GM12878 (cell line): ENCODE data around the gene ASXL2. TPM values are rescaled to one million over a fixed set of nuclear protein-coding genes. Genes with fewer than 3 reads are reported as not detected.

Source experiments
- ATAC-seq: fragments of 200-7000 bp; cut with Tn5 transposase; 3 replicates; pipeline ENCODE4 v1.9.1; 2020; ENCODE audit warnings: mild to moderate bottlenecking, moderate library complexity
- BruUV-seq: library from RNA; stranded (reverse); fragments of 400-500 nt; replicated peaks from 2 replicates; lab custom pipeline; 2021; lab: Mats Ljungman, UMichigan
- CTCF ChIA-PET: fragments of 300-600 bp; sonication (Branson Sonifier 250); formaldehyde crosslinking; extraction: SDS; loops from one replicate; lab custom pipeline; 2021; ENCODE audit warnings: inconsistent platforms; lab: Yijun Ruan, JAX
- POLR2A ChIA-PET: fragments of 350-600 bp; formaldehyde crosslinking; extraction: SDS; loops from one replicate; lab custom pipeline; 2021; ENCODE audit warnings: inconsistent platforms; lab: Charles Lee
- RAD21 ChIA-PET: fragments of 300-600 bp; sonication (Branson Sonifier 250); formaldehyde crosslinking; loops from one replicate; lab custom pipeline; 2023; ENCODE audit warnings: antibody characterized with exemption; ENCODE audit not compliant: unreplicated experiment; lab: Charles Lee
- SMC1A ChIA-PET: fragments of 300-600 bp; sonication (Branson Sonifier 250); formaldehyde crosslinking; loops from one replicate; lab custom pipeline; 2023; ENCODE audit not compliant: unreplicated experiment, uncharacterized antibody; lab: Charles Lee
- DNase-seq: peaks from one replicate; pipeline ENCODE4 v3.0.0-alpha.2; 2011; ENCODE audit warnings: low read depth, low spot score
- FAIRE-seq: peaks from 3 replicates; lab custom pipeline; 2011; peaks lifted over from hg19 to GRCh38; lab: Jason Lieb, UNC
- H2AFZ ChIP-seq: 2 replicates; pipeline ENCODE4 v1.6.0; 2011; ENCODE audit warnings: low read depth, low read length, control low read depth; ENCODE audit not compliant: control insufficient read depth
- H3K27ac ChIP-seq: 2 replicates; pipeline ENCODE4 v1.5.1; 2011; ENCODE audit warnings: control low read depth; ENCODE audit not compliant: control insufficient read depth, insufficient read depth
- H3K27me3 ChIP-seq, 2 experiments: replicated peaks in 1 of 2; 2 replicates each; pipeline versions ENCODE4 v1.6.0 to v1.6.1; 2011; ENCODE audit warnings: low read length in 1 of 2; ENCODE audit not compliant: control insufficient read depth in 2 of 2, insufficient read depth in 2 of 2
- H3K36me3 ChIP-seq, 2 experiments: 2 replicates each; pipeline ENCODE4 v1.5.1; 2011; ENCODE audit warnings: low read length in 1 of 2; ENCODE audit not compliant: control insufficient read depth in 2 of 2, insufficient read depth in 2 of 2
- H3K4me1 ChIP-seq: 2 replicates; pipeline ENCODE4 v1.6.1; 2011; ENCODE audit warnings: mild to moderate bottlenecking, low read length, moderate library complexity, mixed read lengths; ENCODE audit not compliant: control insufficient read depth, insufficient read depth
- H3K4me2 ChIP-seq: 2 replicates; pipeline ENCODE4 v1.6.0; 2011; ENCODE audit warnings: control low read depth; ENCODE audit not compliant: control insufficient read depth, insufficient read depth
- H3K4me3 ChIP-seq: fragments of 200-600 bp; sonication (generic); 2 replicates; pipeline ENCODE4 v1.5.1; 2016
- H3K79me2 ChIP-seq: 2 replicates; pipeline ENCODE4 v1.6.0; 2011; ENCODE audit warnings: low read length; ENCODE audit not compliant: control insufficient read depth, insufficient read depth
- H3K9ac ChIP-seq: 2 replicates; pipeline ENCODE4 v1.8.0; 2011; ENCODE audit warnings: low read length, control low read depth, mixed read lengths; ENCODE audit not compliant: control insufficient read depth, insufficient read depth
- H3K9me3 ChIP-seq: replicated peaks from 3 replicates; pipeline ENCODE4 v1.5.1; 2011; ENCODE audit warnings: mild to moderate bottlenecking, low read length; ENCODE audit not compliant: control insufficient read depth, insufficient read depth
- H4K20me1 ChIP-seq: 2 replicates; pipeline ENCODE4 v1.6.0; 2011; ENCODE audit not compliant: control insufficient read depth, insufficient read depth
- CHD1 ChIP-seq: IDR thresholded peaks from 2 replicates; pipeline ENCODE4 v1.6.1; 2012; ENCODE audit warnings: low read depth, low read length, improper control_type of control experiment
- CHD2 ChIP-seq: IDR thresholded peaks from 2 replicates; pipeline ENCODE4 v1.6.1; 2011; ENCODE audit warnings: low read depth, low read length, improper control_type of control experiment, borderline replicate concordance
- CHD4 ChIP-seq: fragments of 200-600 bp; sonication (generic); IDR thresholded peaks from 2 replicates; pipeline ENCODE4 v1.6.1; 2016; ENCODE audit warnings: mild to moderate bottlenecking
- DPF2 ChIP-seq: fragments of 450-650 bp; IDR thresholded peaks from 2 replicates; pipeline ENCODE4 v1.6.1; 2017; ENCODE audit warnings: mild to moderate bottlenecking
- ESRRA ChIP-seq: IDR thresholded peaks from 2 replicates; pipeline ENCODE4 v1.6.1; 2012; ENCODE audit warnings: mild to moderate bottlenecking, low read length, improper control_type of control experiment
- GATAD2B ChIP-seq: fragments of 450-650 bp; conservative IDR thresholded peaks from 2 replicates; pipeline ENCODE4 v1.6.1; 2017; ENCODE audit warnings: low read depth, mild to moderate bottlenecking, moderate library complexity
- JUNB ChIP-seq: IDR thresholded peaks from 2 replicates; pipeline ENCODE4 v1.6.1; 2016; ENCODE audit warnings: antibody characterized with exemption, mild to moderate bottlenecking
- NFIC ChIP-seq: IDR thresholded peaks from 2 replicates; pipeline ENCODE4 v1.6.1; 2012; ENCODE audit warnings: low read depth, mild to moderate bottlenecking, inconsistent platforms, low read length, moderate library complexity
- NKRF ChIP-seq: fragments of 450-650 bp; conservative IDR thresholded peaks from 2 replicates; pipeline ENCODE4 v1.6.1; 2017; ENCODE audit warnings: mild to moderate bottlenecking, moderate library complexity
- POLR2AphosphoS2 ChIP-seq: IDR thresholded peaks from 2 replicates; pipeline ENCODE4 v1.6.1; 2011; ENCODE audit warnings: low read depth, mild to moderate bottlenecking, low read length, improper control_type of control experiment, moderate library complexity
- RB1 ChIP-seq: fragments of 450-650 bp; formaldehyde crosslinking; IDR thresholded peaks from 2 replicates; pipeline ENCODE4 v1.6.1; 2017; ENCODE audit warnings: mild to moderate bottlenecking, borderline replicate concordance
- REST ChIP-seq: IDR thresholded peaks from 2 replicates; pipeline ENCODE4 v1.6.1; 2012; ENCODE audit warnings: mild to moderate bottlenecking, low read depth, low read length
- SP1 ChIP-seq: IDR thresholded peaks from one replicate; pipeline ENCODE4 v1.6.1; 2011; ENCODE audit warnings: low read depth, low read length
- SREBF1 ChIP-seq: IDR thresholded peaks from 2 replicates; pipeline ENCODE4 v1.6.1; 2012; ENCODE audit warnings: mild to moderate bottlenecking, low read length
- STAT1 ChIP-seq: fragments of 450-650 bp; conservative IDR thresholded peaks from 2 replicates; pipeline ENCODE4 v1.6.1; 2014; ENCODE audit warnings: antibody characterized with exemption, mild to moderate bottlenecking
- YBX1 ChIP-seq: fragments of 450-650 bp; IDR thresholded peaks from 2 replicates; pipeline ENCODE4 v1.6.1; 2016; ENCODE audit warnings: antibody characterized with exemption
- ZBED1 ChIP-seq: IDR thresholded peaks from 2 replicates; pipeline ENCODE4 v1.6.1; 2016; ENCODE audit warnings: borderline replicate concordance
- WGBS: methylation state at CpG from one replicate; pipeline ENCODE4 v1.1.6; 2016; ENCODE audit warnings: low lambda C conversion rate; ENCODE audit not compliant: insufficient replicate concordance, insufficient coverage; ENCODE audit errors: missing lambda C conversion rate; 5-methylcytosine and 5-hydroxymethylcytosine counted together
- in situ Hi-C: fragments of 300-500 bp; cut with MboI; formaldehyde crosslinking; loops from 9 replicates; pipeline ENCODE4 v1.14.3; 2018; ENCODE audit warnings: mixed read lengths
- intact Hi-C: fragments of 100-400 bp; cut with micrococcal nuclease; formaldehyde crosslinking; loops from one replicate; pipeline ENCODE4 v1.14.2; 2022; ENCODE audit not compliant: unreplicated experiment
- polyA plus RNA-seq, 11 experiments: library from polyadenylated mRNA; depleted of rRNA in 4 of 11; unstranded in 6 of 11; stranded (reverse) in 5 of 11; fragments of >200 nt; fragmentation: Nextera tagmentation in 4 of 11; fragmentation: Illumina TruSeq in 1 of 11; extraction: Ambion mirVana in 4 of 11; extraction: Trizol in 1 of 11; gene quantifications; 1 replicate in 1 of 11; 2 replicates in 10 of 11; pipeline versions ENCODE4 v1.2.1 to v1.2.3, GENCODE V29; 2011 to 2016; ENCODE audit warnings: inconsistent platforms in 2 of 11, missing spikeins in 2 of 11, low read depth in 1 of 11
- total RNA-seq, 4 experiments: library from RNA; depleted of rRNA in 3 of 4; stranded (reverse); fragments of >200 nt in 3 of 4; fragmentation: Illumina TruSeq in 1 of 4; extraction: Trizol in 1 of 4; gene quantifications; 2 replicates each; pipeline versions ENCODE4 v1.2.1 to v1.2.3, GENCODE V29; 2013 to 2021
- TF ChIP-seq, protein P1 (sequence below): fragments of 450-650 bp; formaldehyde crosslinking; IDR thresholded peaks from 2 replicates; pipeline ENCODE4 v1.4.0; 2020; ENCODE audit warnings: mild to moderate bottlenecking, moderate library complexity

The ASXL2 gene
- total and polyA plus RNA-seq, 10 of the 15 experiments (the other 5 are each of a cell fraction or from before 2014, with no cell fraction given), result 1.3 to 17.7 (median 5.5) TPM

- FAIRE-seq, result no peak
- intact Hi-C loops, result no loop called here
- TF ChIP-seq NKRF, result no peak
- TF ChIP-seq GATAD2B, result no peak
- TF ChIP-seq YBX1, result no peak
- TF ChIP-seq SP1, result no peak
- no peak for TF ChIP-seq REST
- no peak for TF ChIP-seq NFIC
- no peak for TF ChIP-seq DPF2
- TF ChIP-seq, protein P1, sequence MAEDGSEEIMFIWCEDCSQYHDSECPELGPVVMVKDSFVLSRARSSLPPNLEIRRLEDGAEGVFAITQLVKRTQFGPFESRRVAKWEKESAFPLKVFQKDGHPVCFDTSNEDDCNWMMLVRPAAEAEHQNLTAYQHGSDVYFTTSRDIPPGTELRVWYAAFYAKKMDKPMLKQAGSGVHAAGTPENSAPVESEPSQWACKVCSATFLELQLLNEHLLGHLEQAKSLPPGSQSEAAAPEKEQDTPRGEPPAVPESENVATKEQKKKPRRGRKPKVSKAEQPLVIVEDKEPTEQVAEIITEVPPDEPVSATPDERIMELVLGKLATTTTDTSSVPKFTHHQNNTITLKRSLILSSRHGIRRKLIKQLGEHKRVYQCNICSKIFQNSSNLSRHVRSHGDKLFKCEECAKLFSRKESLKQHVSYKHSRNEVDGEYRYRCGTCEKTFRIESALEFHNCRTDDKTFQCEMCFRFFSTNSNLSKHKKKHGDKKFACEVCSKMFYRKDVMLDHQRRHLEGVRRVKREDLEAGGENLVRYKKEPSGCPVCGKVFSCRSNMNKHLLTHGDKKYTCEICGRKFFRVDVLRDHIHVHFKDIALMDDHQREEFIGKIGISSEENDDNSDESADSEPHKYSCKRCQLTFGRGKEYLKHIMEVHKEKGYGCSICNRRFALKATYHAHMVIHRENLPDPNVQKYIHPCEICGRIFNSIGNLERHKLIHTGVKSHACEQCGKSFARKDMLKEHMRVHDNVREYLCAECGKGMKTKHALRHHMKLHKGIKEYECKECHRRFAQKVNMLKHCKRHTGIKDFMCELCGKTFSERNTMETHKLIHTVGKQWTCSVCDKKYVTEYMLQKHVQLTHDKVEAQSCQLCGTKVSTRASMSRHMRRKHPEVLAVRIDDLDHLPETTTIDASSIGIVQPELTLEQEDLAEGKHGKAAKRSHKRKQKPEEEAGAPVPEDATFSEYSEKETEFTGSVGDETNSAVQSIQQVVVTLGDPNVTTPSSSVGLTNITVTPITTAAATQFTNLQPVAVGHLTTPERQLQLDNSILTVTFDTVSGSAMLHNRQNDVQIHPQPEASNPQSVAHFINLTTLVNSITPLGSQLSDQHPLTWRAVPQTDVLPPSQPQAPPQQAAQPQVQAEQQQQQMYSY (CRISPR knock-in tag), result no peak
- no peak for TF ChIP-seq SREBF1
- no peak for TF ChIP-seq CHD1
- no peak for TF ChIP-seq STAT1
- no peak for TF ChIP-seq CHD2
- TF ChIP-seq RB1, result no peak
- TF ChIP-seq ESRRA, result no peak
- no peak for TF ChIP-seq JUNB
- no peak for TF ChIP-seq ZBED1
- no peak for TF ChIP-seq POLR2AphosphoS2
- no peak for TF ChIP-seq CHD4
Measured at GRCh38 chr2:25856377-25856776, 21.9 kb downstream of the ASXL2 start.

More at GRCh38 chr2:25856377-25856776, 21.9 kb downstream of the ASXL2 start:
- Histone ChIP-seq H2AFZ (no peak overlapping the region), H3K4me2 (no peak overlapping the region), H3K9ac (no peak overlapping the region), H3K27me3 (no peaks in the 10 kb centered on the region), H3K4me1 (peaks cover 9% of the 10 kb centered on the region), H4K20me1 (no peaks in the 10 kb centered on the region), H3K4me3 (no peak overlapping the region), H3K27ac (no peak overlapping the region), H3K9me3 (no peaks in the 10 kb centered on the region), H3K79me2 (peaks cover 6% of the 10 kb centered on the region), H3K36me3 (peaks cover 0 to 3% of the 10 kb centered on the region in 2 experiments; a peak in 1 of 4 replicates)
- 92% methylated on average over 9 of the region's 9 CpGs for WGBS
- DNase-seq, result no peak
- ATAC-seq, result no peak
- in situ Hi-C loops, result loop anchor here (10.0 kb wide), 1 partner anchor 288 kb away; no protein-coding TSS in a partner anchor
- BruUV-seq, result no TSS peak
- ChIA-PET POLR2A (no interaction called here), SMC1A (interaction anchor here (1.1 kb wide), 1 partner anchor 16 kb away, joined by 3 read pairs; no protein-coding TSS in a partner anchor), RAD21 (no interaction called here), CTCF (interaction anchor here (1.3 kb wide), 1 partner anchor 250 kb away, joined by 5 read pairs; no protein-coding TSS in a partner anchor)
